Adrenal gland (tissue), 12 donors: Measurements from ENCODE around the gene SNAP47. TPM values are rescaled to one million over a fixed set of nuclear protein-coding genes. Genes with fewer than 3 reads are reported as not detected.

Experiments used
- DNase-seq, 7 donors: peaks; one replicate each; pipeline ENCODE4 v3.0.0-alpha.2; 2019 to 2020
- H3K27ac ChIP-seq, 5 donors: fragments of 200-600 bp; sonication (generic) in 4 of 5; 1 replicate in 3 of 5; 2 replicates in 2 of 5; pipeline versions ENCODE4 v1.5.1 to v1.8.0; 2016 to 2020; ENCODE audit warnings: mild to moderate bottlenecking in 1 of 5
- H3K27me3 ChIP-seq: fragments of 200-600 bp; 2 replicates; pipeline ENCODE4 v1.8.0; 2021
- H3K36me3 ChIP-seq, 2 donors: fragments of 200-600 bp; replicated peaks in 1 of 2; 1 replicate in 1 of 2; 2 replicates in 1 of 2; pipeline versions ENCODE4 v1.5.1 to v1.8.0; 2018 to 2022
- H3K4me1 ChIP-seq, 2 donors: fragments of 200-600 bp; replicated peaks in 1 of 2; 1 replicate in 1 of 2; 2 replicates in 1 of 2; pipeline versions ENCODE4 v1.5.1 to v1.8.0; 2018 to 2021
- H3K4me3 ChIP-seq, 4 donors: fragments of 200-600 bp; sonication (generic) in 3 of 4; one replicate each; pipeline ENCODE4 v1.5.1; 2016 to 2018
- H3K9me3 ChIP-seq, 3 donors: fragments of 200-600 bp; sonication (generic) in 1 of 3; replicated peaks in 1 of 3; 1 replicate in 2 of 3; 2 replicates in 1 of 3; pipeline versions ENCODE4 v1.5.1 to v1.8.0; 2016 to 2021
- POLR2A ChIP-seq, 2 donors: fragments of 450-650 bp; IDR thresholded peaks; one replicate each; pipeline ENCODE4 v1.6.1; 2017; ENCODE audit warnings: antibody characterized with exemption in 2 of 2, mild to moderate bottlenecking in 2 of 2, moderate library complexity in 1 of 2
- WGBS, 4 donors: extraction: QIAGEN DNeasy Blood & Tissue Kit in 2 of 4; methylation state at CpG; one replicate each; pipeline versions ENCODE4 v1.1.5 to v1.1.7; 2013 to 2017; 5-methylcytosine and 5-hydroxymethylcytosine counted together
- intact Hi-C, 2 donors: fragments of 100-400 bp; cut with DNase I; formaldehyde crosslinking; loops; one replicate each; pipeline versions ENCODE4 v1.14.1 to v1.15.0; 2022 to 2023
- polyA plus RNA-seq, 3 donors: library from polyadenylated mRNA; stranded (reverse); fragments of 200-250 nt in 2 of 3; fragments of 350-450 nt in 1 of 3; fragmentation: Illumina TruSeq in 1 of 3; extraction: RNeasy Lipid Tissue Mini Kit (QIAGEN cat#74804) in 1 of 3; gene quantifications; one replicate each; pipeline ENCODE4 v1.2.3, GENCODE V29; 2013 to 2014
- total RNA-seq, 9 donors: library from RNA; depleted of rRNA in 4 of 9; stranded (reverse); fragments of >200 nt in 4 of 9; fragments of 120-200 nt in 1 of 9; fragmentation: NEBNext Ultra II Directional in 1 of 9; extraction: Animal tissue kit (Norgen Biotek cat#: 25700) in 1 of 9; gene quantifications; one replicate each; pipeline versions ENCODE4 v1.1.0 to v1.2.4, GENCODE V29; 2013 to 2023
- TF ChIP-seq, protein P1 (sequence below), 6 experiments: fragments of 450-650 bp in 4 of 6; fragments of 200-600 bp in 2 of 6; sonication (generic) in 1 of 6; IDR thresholded peaks; 1 replicate in 5 of 6; 2 replicates in 1 of 6; pipeline versions ENCODE4 v1.5.1 to v1.8.0; 2016 to 2021; ENCODE audit warnings: antibody characterized with exemption in 6 of 6, mild to moderate bottlenecking in 2 of 6, moderate library complexity in 1 of 6
- donor health status: healthy with polysubstance abuse.
- donor health status: Bipolar disorder and iron deficiency.
- donor health status: DM: yes; HTN: yes; CAD: no.
- donor health status: DM: no; HTN: no; CAD: no.
- donor health status: DM: no; HTN: no; CAD: no.
- donor health status: DM: yes; HTN: yes; CAD: no.

SNAP47 gene
- total and polyA plus RNA-seq, 12 donors, result 24.5 to 216 (median 103) TPM

DNA sequence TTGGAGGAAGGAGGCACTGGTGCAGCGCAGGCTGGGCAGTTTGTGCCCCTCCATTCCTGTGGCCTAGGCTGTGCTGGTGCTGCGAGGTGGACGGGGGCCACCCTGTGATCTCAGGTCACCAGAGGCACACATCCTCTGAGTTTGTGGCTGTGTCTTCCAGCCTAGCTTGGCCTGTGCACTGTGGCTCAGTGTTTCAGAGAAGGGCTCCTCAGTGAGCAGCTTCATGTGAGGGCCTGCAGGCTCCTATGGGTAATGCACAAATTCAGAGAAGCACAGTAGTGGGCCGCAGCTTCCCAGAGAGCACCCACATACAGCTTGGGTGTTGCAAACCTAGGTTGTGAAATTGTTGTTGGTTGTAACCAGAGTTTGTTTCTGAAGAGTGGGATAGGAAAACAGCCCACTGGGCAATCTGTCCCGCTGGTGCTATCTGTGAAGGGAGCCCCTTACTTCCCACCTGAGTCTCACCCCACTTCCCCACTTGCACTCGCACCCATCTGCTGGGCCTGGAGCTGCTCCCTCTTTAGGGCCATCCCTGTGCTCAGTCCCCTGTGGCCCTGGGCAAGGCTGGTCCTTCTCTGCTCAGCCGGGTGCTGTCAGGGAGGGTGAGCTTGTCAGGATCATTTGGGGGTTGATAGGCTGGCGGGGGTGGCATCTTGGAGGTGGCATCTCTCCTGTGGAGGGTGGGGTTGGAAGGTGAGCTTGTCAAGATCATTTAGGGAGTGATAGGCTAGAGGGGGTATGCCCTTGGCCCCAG is 30.2 kb downstream of the SNAP47 start:
- no peak for TF ChIP-seq POLR2A (IDR thresholded peaks at IDR 0.05)
- TF ChIP-seq, protein P1, sequence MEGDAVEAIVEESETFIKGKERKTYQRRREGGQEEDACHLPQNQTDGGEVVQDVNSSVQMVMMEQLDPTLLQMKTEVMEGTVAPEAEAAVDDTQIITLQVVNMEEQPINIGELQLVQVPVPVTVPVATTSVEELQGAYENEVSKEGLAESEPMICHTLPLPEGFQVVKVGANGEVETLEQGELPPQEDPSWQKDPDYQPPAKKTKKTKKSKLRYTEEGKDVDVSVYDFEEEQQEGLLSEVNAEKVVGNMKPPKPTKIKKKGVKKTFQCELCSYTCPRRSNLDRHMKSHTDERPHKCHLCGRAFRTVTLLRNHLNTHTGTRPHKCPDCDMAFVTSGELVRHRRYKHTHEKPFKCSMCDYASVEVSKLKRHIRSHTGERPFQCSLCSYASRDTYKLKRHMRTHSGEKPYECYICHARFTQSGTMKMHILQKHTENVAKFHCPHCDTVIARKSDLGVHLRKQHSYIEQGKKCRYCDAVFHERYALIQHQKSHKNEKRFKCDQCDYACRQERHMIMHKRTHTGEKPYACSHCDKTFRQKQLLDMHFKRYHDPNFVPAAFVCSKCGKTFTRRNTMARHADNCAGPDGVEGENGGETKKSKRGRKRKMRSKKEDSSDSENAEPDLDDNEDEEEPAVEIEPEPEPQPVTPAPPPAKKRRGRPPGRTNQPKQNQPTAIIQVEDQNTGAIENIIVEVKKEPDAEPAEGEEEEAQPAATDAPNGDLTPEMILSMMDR (IDR thresholded peaks at IDR 0.05), result no peak
- Histone ChIP-seq H3K9me3 (no peaks in the 10 kb centered on the region), H3K27me3 (no peaks in the 10 kb centered on the region), H3K27ac (no peak overlapping the region), H3K4me1 (peaks cover 2 to 17% of the 10 kb centered on the region in 2 donors), H3K4me3 (no peak overlapping the region), H3K36me3 (peaks cover 0 to 62% of the 10 kb centered on the region in 2 donors)
- 83 to 95% (median 92%) methylated on average over 2 to 8 of the region's 8 CpGs for WGBS, 4 donors
- intact Hi-C loops, result loop anchor here in 1 of 2 donors (2.0 to 10.0 kb wide), 2 partner anchors 181 to 281 kb away; partner anchors contain the start of gene WNT9A
- DNase-seq, result no peak

DNA sequence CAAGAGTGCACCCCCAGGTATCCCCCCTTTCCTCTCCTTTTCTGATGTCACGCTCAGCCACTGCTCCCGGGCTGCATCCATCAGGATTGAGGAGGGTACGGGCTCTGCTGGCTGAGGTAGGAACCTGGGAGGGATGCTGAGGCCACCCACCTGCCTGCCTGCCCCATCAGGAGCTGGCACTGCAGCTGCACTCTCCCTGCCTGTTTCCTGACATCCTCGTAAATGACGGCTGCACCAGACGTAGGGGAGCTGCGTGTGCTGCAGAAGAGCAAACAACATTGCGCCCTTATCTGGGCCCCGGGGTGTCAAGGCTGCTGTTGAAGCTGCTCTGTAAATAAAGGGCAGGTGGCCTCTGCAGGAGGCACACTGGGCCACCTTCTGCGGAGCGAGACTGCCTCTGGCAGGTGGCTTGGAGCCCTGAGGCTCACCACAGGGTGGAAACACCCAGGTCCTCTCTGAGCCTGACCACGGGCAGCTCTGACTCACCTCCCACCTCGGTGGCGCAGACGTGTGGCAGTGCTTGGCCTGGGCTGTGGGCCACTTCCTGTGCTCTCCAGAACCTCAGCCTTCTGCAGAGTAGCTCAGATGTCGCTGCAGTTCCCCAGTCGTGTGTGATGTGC is 30.9 kb downstream of the SNAP47 start:
- Histone ChIP-seq H3K36me3 (peaks cover 0 to 61% of the 10 kb centered on the region in 2 donors), H3K4me1 (peaks cover 2 to 17% of the 10 kb centered on the region in 2 donors), H3K4me3 (no peak overlapping the region), H3K27me3 (no peaks in the 10 kb centered on the region), H3K27ac (no peak overlapping the region), H3K9me3 (no peaks in the 10 kb centered on the region)
- DNase-seq, result peak in 2 of 7 donors; percentile 32 to 68
- WGBS, 4 donors, result 46 to 74% (median 70%) methylated on average over 3 to 17 of the region's 17 CpGs
- TF ChIP-seq, protein P1 (IDR thresholded peaks at IDR 0.05), result no peak
- no peak for TF ChIP-seq POLR2A (IDR thresholded peaks at IDR 0.05)
- intact Hi-C loops, result loop anchor here in 1 of 2 donors (10.0 kb wide), 1 partner anchor 281 kb away; no protein-coding TSS in a partner anchor

DNA sequence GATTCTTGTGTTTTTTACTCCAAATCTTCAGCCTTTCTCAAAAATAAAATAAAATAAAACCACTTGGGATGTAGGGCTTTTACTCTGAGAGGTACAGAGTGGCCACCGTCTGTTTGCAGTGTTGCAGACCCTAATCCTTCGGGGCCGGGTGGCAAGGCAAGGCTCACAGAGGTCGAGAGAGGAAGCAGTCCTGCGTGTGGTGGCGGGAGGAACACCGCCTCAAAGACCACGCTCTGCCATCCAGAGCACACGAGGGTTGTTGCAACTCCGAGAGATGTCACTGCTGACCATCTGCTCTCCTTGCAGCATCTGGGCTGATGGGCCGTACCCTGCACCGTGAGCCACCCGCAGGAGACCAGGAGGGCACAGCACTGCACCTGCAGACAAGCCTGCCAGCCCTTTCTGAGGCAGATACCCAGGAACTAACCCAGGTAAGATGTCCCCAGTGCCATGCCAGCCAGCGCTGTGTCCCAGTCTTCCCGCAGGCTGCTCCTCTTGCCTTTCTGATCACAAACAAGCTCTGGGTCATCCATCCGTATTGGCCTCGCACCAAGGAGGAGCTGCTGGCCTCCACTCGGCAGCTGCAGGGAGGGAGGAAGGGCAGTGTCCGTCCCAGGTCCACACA is 31.5 kb downstream of the SNAP47 start:
- no peak overlapping the region for H3K4me3 ChIP-seq
- H3K36me3 ChIP-seq, result peaks cover 0 to 57% of the 10 kb centered on the region in 2 donors
- H3K9me3 ChIP-seq, result no peaks in the 10 kb centered on the region
- no peak for TF ChIP-seq POLR2A (IDR thresholded peaks at IDR 0.05)
- TF ChIP-seq, protein P1 (IDR thresholded peaks at IDR 0.05), result no peak
- intact Hi-C loops, result loop anchor here in 1 of 2 donors (10.0 kb wide), 1 partner anchor 282 kb away; no protein-coding TSS in a partner anchor
- H3K27me3 ChIP-seq, result no peaks in the 10 kb centered on the region
- DNase-seq, result no peak
- peaks cover 2 to 17% of the 10 kb centered on the region in 2 donors for H3K4me1 ChIP-seq
- WGBS, 4 donors, result 70 to 78% (median 74%) methylated on average over 12 to 19 of the region's 19 CpGs
- H3K27ac ChIP-seq, result no peak overlapping the region
